Suprapubic skin (tissue), 4 donors: ENCODE measurements around the gene SAPCD1. TPM values are rescaled to one million over a fixed set of nuclear protein-coding genes. Genes with fewer than 3 reads are reported as not detected.

Experiments
- DNase-seq, 2 donors: peaks; one replicate each; pipeline ENCODE4 v3.0.0-alpha.2; 2019; ENCODE audit warnings: low spot score in 2 of 2
- H3K27ac ChIP-seq: fragments of 200-600 bp; sonication (generic); one replicate; pipeline ENCODE4 v1.5.1; 2019
- H3K27me3 ChIP-seq: fragments of 200-600 bp; sonication (generic); one replicate; pipeline ENCODE4 v1.5.1; 2019
- H3K36me3 ChIP-seq: fragments of 200-600 bp; sonication (generic); one replicate; pipeline ENCODE4 v1.5.1; 2019
- H3K4me1 ChIP-seq: fragments of 200-600 bp; sonication (generic); one replicate; pipeline ENCODE4 v1.5.1; 2019
- H3K4me3 ChIP-seq: fragments of 200-600 bp; sonication (generic); one replicate; pipeline ENCODE4 v1.5.1; 2019; ENCODE audit warnings: mild to moderate bottlenecking
- H3K9me3 ChIP-seq: fragments of 200-600 bp; sonication (generic); one replicate; pipeline ENCODE4 v1.5.1; 2019
- EP300 ChIP-seq: sonication (generic); formaldehyde crosslinking; IDR thresholded peaks from one replicate; pipeline ENCODE4 v1.6.1; 2017; ENCODE audit warnings: antibody characterized with exemption
- POLR2A ChIP-seq, 2 donors: fragments of 450-650 bp; IDR thresholded peaks; one replicate each; pipeline ENCODE4 v1.6.1; 2017; ENCODE audit warnings: antibody characterized with exemption in 2 of 2, mild to moderate bottlenecking in 2 of 2, moderate library complexity in 2 of 2
- POLR2AphosphoS5 ChIP-seq, 3 donors: sonication (generic); formaldehyde crosslinking; IDR thresholded peaks; one replicate each; pipeline ENCODE4 v1.6.1; 2017; ENCODE audit warnings: antibody characterized with exemption in 3 of 3
- WGBS: methylation state at CpG from one replicate; pipeline ENCODE4 v1.1.5; 2018; 5-methylcytosine and 5-hydroxymethylcytosine counted together
- total RNA-seq, 4 donors: library from RNA; depleted of rRNA; stranded (reverse); fragments of >200 nt; gene quantifications; one replicate each; pipeline ENCODE4 v1.1.0, GENCODE V29; 2016
- TF ChIP-seq, protein P1 (sequence below), 2 donors: fragments of 200-600 bp in 1 of 2; fragments of 450-650 bp in 1 of 2; sonication (generic) in 1 of 2; IDR thresholded peaks; one replicate each; pipeline ENCODE4 v1.5.1; 2016 to 2019; ENCODE audit warnings: antibody characterized with exemption in 2 of 2, mild to moderate bottlenecking in 1 of 2, moderate library complexity in 1 of 2

SAPCD1 gene
- total RNA-seq, 4 donors from 2014 or later, result 9.3 to 42.2 (median 20.3) TPM

DNA sequence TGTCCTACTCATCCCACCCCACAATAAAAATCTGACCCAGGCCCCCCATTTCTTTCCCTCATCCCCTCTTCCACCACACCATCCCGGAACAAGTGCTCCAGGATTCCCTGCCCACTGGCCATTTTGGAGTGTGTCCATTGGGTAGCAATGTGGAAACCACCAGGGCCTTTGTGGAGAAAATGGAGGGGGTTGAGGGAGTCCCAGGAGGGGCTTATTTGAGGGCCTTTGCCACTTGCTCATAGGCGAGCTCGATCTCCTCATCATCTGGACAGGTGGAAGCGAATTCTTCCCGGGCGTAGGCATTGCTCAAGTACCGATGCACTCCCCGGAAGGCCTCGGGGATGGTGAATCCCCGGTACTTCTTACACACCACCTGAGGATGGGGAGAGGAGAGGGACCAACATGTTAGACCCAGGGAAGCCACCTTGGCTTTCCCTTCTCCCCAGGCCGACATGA is 31.8 kb upstream of the SAPCD1 start:
- Histone ChIP-seq H3K9me3 (no peaks in the 10 kb centered on the region), H3K27me3 (no peaks in the 10 kb centered on the region), H3K36me3 (peaks cover 65% of the 10 kb centered on the region), H3K4me3 (peak overlapping the region; percentile 73), H3K4me1 (peaks cover 71% of the 10 kb centered on the region), H3K27ac (peak overlapping the region; percentile 91)
- DNase-seq, result no peak
- TF ChIP-seq, protein P1, sequence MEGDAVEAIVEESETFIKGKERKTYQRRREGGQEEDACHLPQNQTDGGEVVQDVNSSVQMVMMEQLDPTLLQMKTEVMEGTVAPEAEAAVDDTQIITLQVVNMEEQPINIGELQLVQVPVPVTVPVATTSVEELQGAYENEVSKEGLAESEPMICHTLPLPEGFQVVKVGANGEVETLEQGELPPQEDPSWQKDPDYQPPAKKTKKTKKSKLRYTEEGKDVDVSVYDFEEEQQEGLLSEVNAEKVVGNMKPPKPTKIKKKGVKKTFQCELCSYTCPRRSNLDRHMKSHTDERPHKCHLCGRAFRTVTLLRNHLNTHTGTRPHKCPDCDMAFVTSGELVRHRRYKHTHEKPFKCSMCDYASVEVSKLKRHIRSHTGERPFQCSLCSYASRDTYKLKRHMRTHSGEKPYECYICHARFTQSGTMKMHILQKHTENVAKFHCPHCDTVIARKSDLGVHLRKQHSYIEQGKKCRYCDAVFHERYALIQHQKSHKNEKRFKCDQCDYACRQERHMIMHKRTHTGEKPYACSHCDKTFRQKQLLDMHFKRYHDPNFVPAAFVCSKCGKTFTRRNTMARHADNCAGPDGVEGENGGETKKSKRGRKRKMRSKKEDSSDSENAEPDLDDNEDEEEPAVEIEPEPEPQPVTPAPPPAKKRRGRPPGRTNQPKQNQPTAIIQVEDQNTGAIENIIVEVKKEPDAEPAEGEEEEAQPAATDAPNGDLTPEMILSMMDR (IDR thresholded peaks at IDR 0.05), result no peak
- TF ChIP-seq POLR2AphosphoS5 (IDR thresholded peaks at IDR 0.05) (no peak), POLR2A (IDR thresholded peaks at IDR 0.05) (no peak), EP300 (no peak)
- WGBS, result 70% methylated on average over 11 of the region's 11 CpGs

DNA sequence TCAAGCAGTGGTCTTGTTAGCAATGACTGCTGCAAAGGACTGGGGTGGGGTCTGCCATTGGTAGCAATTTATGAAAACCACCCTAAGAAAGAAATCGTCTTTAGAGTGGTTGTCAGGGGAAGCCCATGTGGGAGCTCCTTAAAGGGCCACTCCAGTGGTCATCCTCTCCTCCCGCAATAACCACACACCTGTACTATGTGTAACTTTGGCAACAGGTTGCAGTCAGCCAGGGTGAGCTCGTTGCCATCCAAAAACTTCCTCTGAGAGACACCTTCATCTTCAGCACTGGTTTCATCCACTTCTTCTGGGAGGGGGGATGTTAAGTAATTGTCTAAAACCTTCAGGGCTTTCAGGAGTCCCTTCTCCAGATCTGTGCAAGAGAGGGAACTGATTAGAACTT is 30.4 kb upstream of the SAPCD1 start:
- Histone ChIP-seq H3K4me1 (peaks cover 73% of the 10 kb centered on the region), H3K4me3 (no peak overlapping the region), H3K9me3 (no peaks in the 10 kb centered on the region), H3K27ac (no peak overlapping the region), H3K27me3 (no peaks in the 10 kb centered on the region), H3K36me3 (peaks cover 52% of the 10 kb centered on the region)
- TF ChIP-seq EP300 (no peak), POLR2AphosphoS5 (IDR thresholded peaks at IDR 0.05) (no peak), POLR2A (IDR thresholded peaks at IDR 0.05) (no peak)
- TF ChIP-seq, protein P1 (IDR thresholded peaks at IDR 0.05), result no peak
- DNase-seq, result no peak
- WGBS, result 66% methylated on average over 3 of the region's 3 CpGs

DNA sequence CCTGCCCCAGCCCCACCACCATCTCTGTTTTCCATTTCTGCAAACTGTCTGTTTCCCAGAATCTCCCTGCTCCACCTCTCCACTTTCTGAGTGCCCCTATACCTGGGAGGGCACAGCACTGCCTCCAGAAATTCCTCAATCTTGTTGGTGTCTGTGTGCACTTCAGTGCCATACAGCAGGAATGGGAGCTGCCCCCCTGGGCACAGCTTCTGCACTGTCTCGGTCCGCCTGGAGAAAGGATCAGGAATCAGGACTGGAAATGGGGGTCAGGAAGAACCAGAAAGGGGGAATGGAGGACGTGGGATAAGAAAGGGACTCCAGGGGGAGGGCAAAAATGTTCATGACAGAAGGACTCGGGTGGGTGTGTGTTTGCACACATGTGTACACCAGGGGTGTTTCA is 28.7 kb upstream of the SAPCD1 start:
- H3K27ac ChIP-seq, result peak overlapping the region; percentile 89
- peak overlapping the region; percentile 75 for H3K4me3 ChIP-seq
- no peaks in the 10 kb centered on the region for H3K9me3 ChIP-seq
- peaks cover 40% of the 10 kb centered on the region for H3K36me3 ChIP-seq
- WGBS, result 77% methylated on average over 4 of the region's 4 CpGs
- no peak for DNase-seq
- no peak for TF ChIP-seq EP300
- TF ChIP-seq, protein P1 (IDR thresholded peaks at IDR 0.05), result no peak
- no peak for TF ChIP-seq POLR2AphosphoS5 (IDR thresholded peaks at IDR 0.05)
- TF ChIP-seq POLR2A (IDR thresholded peaks at IDR 0.05), result no peak
- H3K4me1 ChIP-seq, result peaks cover 78% of the 10 kb centered on the region
- no peaks in the 10 kb centered on the region for H3K27me3 ChIP-seq

DNA sequence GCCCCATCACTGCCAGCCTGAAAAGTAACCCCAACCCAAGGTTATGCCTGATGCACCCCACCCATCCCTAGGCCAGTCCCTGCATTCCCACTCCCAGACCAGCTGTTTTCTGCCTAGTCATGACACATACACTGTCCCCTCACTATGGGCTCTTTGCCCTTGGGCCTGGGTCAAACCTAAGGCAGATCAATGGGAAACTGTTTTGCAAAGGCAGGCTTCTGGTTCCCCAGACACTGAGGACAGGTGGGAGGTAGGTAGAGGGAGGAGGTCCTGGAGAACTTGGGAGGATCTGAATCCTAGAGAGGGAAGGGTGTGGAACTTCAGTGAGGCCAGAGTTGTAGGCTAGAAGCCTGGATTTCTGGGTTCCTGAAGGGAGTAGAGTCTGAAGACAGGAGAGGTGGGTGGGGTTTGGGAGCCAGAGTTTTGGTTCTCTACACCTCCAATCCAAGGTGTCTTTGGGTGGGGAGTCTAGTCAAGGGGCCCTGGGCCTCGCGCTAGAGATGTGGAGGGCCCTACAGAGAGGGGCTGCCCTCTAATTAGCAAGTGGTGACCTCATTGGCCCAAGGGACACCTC is 28.1 kb upstream of the SAPCD1 start:
- no peaks in the 10 kb centered on the region for H3K9me3 ChIP-seq
- DNase-seq, result peak in 1 of 2 donors; percentile 77
- peaks cover 78% of the 10 kb centered on the region for H3K4me1 ChIP-seq
- 8% methylated on average over 2 of the region's 2 CpGs for WGBS
- no peaks in the 10 kb centered on the region for H3K27me3 ChIP-seq
- peaks cover 40% of the 10 kb centered on the region for H3K36me3 ChIP-seq
- H3K4me3 ChIP-seq, result peak overlapping the region; percentile 75
- no peak for TF ChIP-seq POLR2A (IDR thresholded peaks at IDR 0.05)
- TF ChIP-seq, protein P1 (IDR thresholded peaks at IDR 0.05), result no peak
- no peak for TF ChIP-seq POLR2AphosphoS5 (IDR thresholded peaks at IDR 0.05)
- TF ChIP-seq EP300, result no peak
- H3K27ac ChIP-seq, result peak overlapping the region; percentile 89

DNA sequence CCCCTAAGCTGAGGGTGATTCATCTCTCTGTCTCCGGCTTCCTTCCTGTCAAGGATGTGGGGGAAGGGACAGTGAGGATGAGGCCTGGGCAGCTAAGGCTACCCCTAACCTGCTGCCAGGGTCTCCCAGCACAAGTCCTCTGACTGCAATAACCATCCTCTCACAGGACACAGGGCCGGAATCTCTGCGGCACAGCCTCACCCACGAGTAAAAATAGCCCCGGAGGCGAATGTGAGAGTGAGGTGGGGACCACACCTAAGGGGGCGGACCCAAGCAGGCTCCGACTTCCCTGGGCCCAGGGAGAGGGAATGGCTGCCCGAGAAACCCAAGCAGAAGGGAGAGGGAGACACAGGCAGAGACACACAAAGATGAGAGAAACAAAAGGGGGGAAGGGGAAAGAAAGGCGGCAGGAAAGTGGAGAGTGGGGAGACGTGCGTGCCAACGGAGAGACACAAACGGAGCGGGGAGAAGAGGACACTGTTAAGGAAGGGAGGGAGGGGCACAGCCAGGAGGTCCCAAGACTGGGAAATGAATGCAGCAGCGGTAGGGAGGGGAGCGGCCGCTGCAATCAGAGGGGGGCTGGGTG is 27.5 kb upstream of the SAPCD1 start:
- TF ChIP-seq POLR2A (IDR thresholded peaks at IDR 0.05), result peak in 1 of 2 donors; percentile 6
- TF ChIP-seq POLR2AphosphoS5 (IDR thresholded peaks at IDR 0.05), result peak in 1 of 3 donors; percentile 18
- TF ChIP-seq EP300, result no peak
- WGBS, result 0% methylated on average over 18 of the region's 18 CpGs
- Histone ChIP-seq H3K27me3 (no peaks in the 10 kb centered on the region), H3K4me1 (peaks cover 77% of the 10 kb centered on the region), H3K4me3 (peak overlapping the region; percentile 75), H3K9me3 (no peaks in the 10 kb centered on the region), H3K27ac (peak overlapping the region; percentile 89), H3K36me3 (peaks cover 40% of the 10 kb centered on the region)
- no peak for DNase-seq
